ENCODE results near the gene PHLDA2. TPM values are rescaled to one million over a fixed set of nuclear protein-coding genes. Genes with fewer than 3 reads are reported as not detected.

The PHLDA2 gene
- total RNA-seq, 3 donors from 2014 or later: 2.0 to 2.3 TPM; not detected in 1

DNA sequence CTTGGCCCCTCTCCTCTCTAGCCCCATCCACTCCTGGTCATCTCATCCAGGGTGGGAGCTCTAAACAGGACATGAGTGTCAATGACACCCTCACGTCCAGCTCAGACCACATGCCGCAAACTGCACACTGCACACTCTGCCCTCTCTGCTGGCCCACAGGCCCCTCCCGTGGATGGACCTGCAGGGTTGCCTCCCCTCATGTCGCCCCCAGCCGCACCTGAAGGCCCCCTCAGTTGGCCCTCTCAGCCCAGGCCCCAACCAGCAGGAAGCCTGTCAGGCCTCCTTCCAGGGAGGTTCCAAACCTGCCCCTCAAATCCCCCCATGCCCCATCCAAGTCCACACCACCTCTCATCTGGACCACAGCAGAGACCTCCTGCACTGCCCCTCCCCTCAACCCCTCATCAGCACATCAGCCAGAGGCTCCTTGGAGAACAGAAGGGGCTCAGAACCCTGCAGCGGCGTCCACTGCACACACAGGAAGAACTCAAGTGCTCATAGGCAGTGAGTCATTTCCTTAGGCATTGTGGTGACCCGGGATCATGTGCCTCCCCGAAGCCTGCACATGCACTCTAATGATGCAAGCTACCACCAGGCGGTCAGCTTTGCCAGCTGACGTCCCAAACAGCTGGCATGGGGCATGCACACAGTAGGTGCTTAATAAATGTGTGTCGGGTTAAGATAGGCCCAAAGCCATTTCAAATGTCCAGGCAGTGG is 30.7 kb downstream of the PHLDA2 start:
- intact Hi-C loops (cut with DNase I; ENCODE audit: low total_unique reads): no loop called here
- DNase-seq (ENCODE audit: low spot score in 2 of 2): no peak
- H3K27me3 ChIP-seq: no peaks in the 10 kb centered on the region
- peaks cover 11 to 16% of the 10 kb centered on the region in 2 donors for H3K4me1 ChIP-seq
- H3K27ac ChIP-seq: peak overlapping the region; percentile 73 to 89
- no peaks in the 10 kb centered on the region for H3K9me3 ChIP-seq
- H3K36me3 ChIP-seq: no peaks in the 10 kb centered on the region
- peak overlapping the region in 1 of 3 donors; percentile 15 for H3K4me3 ChIP-seq
- TF ChIP-seq POLR2A (IDR thresholded peaks at IDR 0.05): no peak
- TF ChIP-seq POLR2AphosphoS5 (IDR thresholded peaks at IDR 0.05): peak in 1 of 3 donors; percentile 49

DNA sequence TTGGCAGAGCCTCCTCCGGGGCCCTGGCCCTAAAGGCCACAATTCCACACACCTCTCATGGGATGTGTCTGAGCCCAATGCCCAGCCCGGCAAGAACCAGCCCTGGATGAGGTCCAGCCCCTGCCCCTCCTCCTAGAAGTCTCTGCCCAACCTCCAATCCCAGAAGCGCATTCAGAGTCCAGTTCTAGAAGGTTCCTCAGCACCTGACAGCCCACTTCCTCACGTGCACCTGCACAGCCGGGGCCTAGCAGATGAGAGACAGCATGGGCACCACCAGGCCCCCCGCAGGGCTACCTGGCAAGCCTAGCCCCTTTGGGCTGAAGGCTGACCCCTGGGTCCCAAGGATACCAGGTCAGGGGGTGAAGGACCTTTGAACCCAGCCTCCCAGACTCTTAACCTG is 32.2 kb downstream of the PHLDA2 start:
- TF ChIP-seq POLR2A (IDR thresholded peaks at IDR 0.05): no peak
- TF ChIP-seq POLR2AphosphoS5 (IDR thresholded peaks at IDR 0.05): no peak
- TF ChIP-seq, protein P1, sequence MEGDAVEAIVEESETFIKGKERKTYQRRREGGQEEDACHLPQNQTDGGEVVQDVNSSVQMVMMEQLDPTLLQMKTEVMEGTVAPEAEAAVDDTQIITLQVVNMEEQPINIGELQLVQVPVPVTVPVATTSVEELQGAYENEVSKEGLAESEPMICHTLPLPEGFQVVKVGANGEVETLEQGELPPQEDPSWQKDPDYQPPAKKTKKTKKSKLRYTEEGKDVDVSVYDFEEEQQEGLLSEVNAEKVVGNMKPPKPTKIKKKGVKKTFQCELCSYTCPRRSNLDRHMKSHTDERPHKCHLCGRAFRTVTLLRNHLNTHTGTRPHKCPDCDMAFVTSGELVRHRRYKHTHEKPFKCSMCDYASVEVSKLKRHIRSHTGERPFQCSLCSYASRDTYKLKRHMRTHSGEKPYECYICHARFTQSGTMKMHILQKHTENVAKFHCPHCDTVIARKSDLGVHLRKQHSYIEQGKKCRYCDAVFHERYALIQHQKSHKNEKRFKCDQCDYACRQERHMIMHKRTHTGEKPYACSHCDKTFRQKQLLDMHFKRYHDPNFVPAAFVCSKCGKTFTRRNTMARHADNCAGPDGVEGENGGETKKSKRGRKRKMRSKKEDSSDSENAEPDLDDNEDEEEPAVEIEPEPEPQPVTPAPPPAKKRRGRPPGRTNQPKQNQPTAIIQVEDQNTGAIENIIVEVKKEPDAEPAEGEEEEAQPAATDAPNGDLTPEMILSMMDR (IDR thresholded peaks at IDR 0.05): no peak
- Histone ChIP-seq H3K4me1 (peaks cover 4 to 9% of the 10 kb centered on the region in 2 donors), H3K9me3 (no peaks in the 10 kb centered on the region), H3K36me3 (no peaks in the 10 kb centered on the region), H3K27ac (no peak overlapping the region), H3K4me3 (no peak overlapping the region), H3K27me3 (no peaks in the 10 kb centered on the region)
- intact Hi-C loops (cut with DNase I; ENCODE audit: low total_unique reads): no loop called here
- DNase-seq (ENCODE audit: low spot score in 2 of 2): no peak

DNA sequence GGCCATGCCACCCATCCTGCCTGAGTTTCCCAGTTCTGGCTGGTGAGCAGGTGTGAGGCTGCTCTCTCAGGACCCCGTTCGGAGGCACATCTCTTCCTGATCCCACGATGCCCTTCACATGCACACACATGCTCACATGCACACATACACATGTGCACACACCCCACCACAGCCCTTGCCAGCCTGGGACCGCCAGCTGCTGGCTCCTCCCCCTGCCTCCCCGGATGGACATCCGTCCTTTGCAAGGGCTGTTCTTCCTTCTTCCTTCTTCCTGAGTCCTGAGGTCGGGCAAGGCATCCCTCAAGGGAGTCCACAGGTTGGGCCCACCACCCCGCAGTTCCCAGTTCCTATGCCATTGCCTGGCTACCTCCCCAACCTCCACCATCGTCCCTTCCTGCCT is 33.2 kb downstream of the PHLDA2 start:
- no peak for DNase-seq (ENCODE audit: low spot score in 2 of 2)
- Histone ChIP-seq H3K27ac (no peak overlapping the region), H3K4me1 (peaks cover 9 to 19% of the 10 kb centered on the region in 2 donors), H3K9me3 (no peaks in the 10 kb centered on the region), H3K4me3 (no peak overlapping the region), H3K36me3 (no peaks in the 10 kb centered on the region), H3K27me3 (no peaks in the 10 kb centered on the region)
- intact Hi-C loops (cut with DNase I; ENCODE audit: low total_unique reads): no loop called here
- TF ChIP-seq POLR2A (IDR thresholded peaks at IDR 0.05) (no peak), POLR2AphosphoS5 (IDR thresholded peaks at IDR 0.05) (no peak)
- TF ChIP-seq, protein P1 (IDR thresholded peaks at IDR 0.05): no peak

DNA sequence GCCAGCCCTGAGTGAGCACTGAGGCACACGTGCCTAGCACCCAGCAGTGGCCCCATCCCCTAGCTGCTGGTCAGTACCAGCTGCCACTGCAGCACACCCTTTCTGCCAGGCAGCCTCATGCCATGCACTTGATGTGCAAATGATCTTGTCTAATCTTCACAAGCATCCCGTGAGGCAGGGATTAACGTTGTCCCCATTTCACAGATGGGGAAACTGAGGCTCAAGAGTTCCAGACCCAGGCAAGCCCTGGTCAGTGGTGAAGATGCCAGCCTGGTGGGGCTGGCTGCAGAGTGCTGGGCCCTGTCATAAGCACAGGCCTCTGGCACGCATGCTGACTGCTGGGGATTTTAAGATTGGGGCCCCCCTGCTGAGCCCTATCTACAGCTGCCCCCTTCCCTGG is 35.3 kb downstream of the PHLDA2 start:
- intact Hi-C loops (cut with DNase I; ENCODE audit: low total_unique reads): loop anchor here (5.0 kb wide), 1 partner anchor 462 kb away; no protein-coding TSS in a partner anchor
- DNase-seq (ENCODE audit: low spot score in 2 of 2): no peak
- H3K4me3 ChIP-seq: no peak overlapping the region
- H3K36me3 ChIP-seq: no peaks in the 10 kb centered on the region
- no peaks in the 10 kb centered on the region for H3K9me3 ChIP-seq
- H3K4me1 ChIP-seq: peaks cover 12 to 22% of the 10 kb centered on the region in 2 donors
- H3K27ac ChIP-seq: no peak overlapping the region
- H3K27me3 ChIP-seq: no peaks in the 10 kb centered on the region
- no peak for TF ChIP-seq POLR2AphosphoS5 (IDR thresholded peaks at IDR 0.05)
- TF ChIP-seq, protein P1 (IDR thresholded peaks at IDR 0.05): no peak
- TF ChIP-seq POLR2A (IDR thresholded peaks at IDR 0.05): no peak

DNA sequence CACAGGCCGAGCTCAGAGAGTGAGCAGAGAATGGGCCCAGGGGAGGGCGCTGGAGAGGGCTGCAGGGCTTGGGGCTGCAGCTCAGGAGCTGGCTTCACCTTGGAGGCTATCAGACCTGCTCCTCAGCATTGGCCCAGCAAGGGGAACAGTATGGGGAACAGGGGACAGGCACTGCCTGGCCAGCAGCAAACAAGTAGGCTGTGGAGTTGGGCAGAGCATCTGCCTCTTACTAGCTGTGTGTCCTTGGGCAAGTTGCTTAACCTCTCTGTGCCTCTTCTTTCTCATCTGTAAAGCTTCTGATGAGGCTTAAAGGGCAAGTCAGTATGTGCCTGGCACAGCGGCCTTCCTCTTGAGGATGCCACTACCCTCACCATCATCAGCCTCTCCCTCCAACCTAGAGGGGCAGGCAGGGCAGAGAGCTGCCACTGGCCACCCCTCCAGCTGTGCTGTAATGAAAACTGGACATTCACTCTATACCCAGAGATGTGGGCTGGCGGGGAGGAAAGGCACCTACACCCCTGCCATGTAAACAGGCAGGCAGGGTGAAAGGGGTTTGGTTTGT is 36.2 kb downstream of the PHLDA2 start:
- Histone ChIP-seq H3K27me3 (no peaks in the 10 kb centered on the region), H3K4me3 (peak overlapping the region; percentile 36 to 76 (median 50)), H3K9me3 (no peaks in the 10 kb centered on the region), H3K27ac (peak overlapping the region in 1 of 2 donors; percentile 87), H3K4me1 (peaks cover 8 to 20% of the 10 kb centered on the region in 2 donors), H3K36me3 (no peaks in the 10 kb centered on the region)
- DNase-seq (ENCODE audit: low spot score in 2 of 2): no peak
- TF ChIP-seq POLR2A (IDR thresholded peaks at IDR 0.05): no peak
- no peak for TF ChIP-seq POLR2AphosphoS5 (IDR thresholded peaks at IDR 0.05)
- TF ChIP-seq, protein P1 (IDR thresholded peaks at IDR 0.05): no peak
- intact Hi-C loops (cut with DNase I; ENCODE audit: low total_unique reads): loop anchor here (5.0 kb wide), 1 partner anchor 461 kb away; no protein-coding TSS in a partner anchor
